Hindlimb muscle (tissue), 1 donor: ENCODE data around the gene ATP11A. TPM values are rescaled to one million over a fixed set of nuclear protein-coding genes. Genes with fewer than 3 reads are reported as not detected.

ENCODE experiments used
- DNase-seq: peaks from one replicate; pipeline ENCODE4 v3.0.0-alpha.2; 2013
- polyA plus RNA-seq: library from polyadenylated mRNA; unstranded; fragments of 120-200 nt; gene quantifications from one replicate; pipeline ENCODE4 v1.2.1, GENCODE V29; 2013; ENCODE audit not compliant: insufficient read length

The ATP11A gene
- polyA plus RNA-seq, 1 donor = 27.0 TPM

DNA sequence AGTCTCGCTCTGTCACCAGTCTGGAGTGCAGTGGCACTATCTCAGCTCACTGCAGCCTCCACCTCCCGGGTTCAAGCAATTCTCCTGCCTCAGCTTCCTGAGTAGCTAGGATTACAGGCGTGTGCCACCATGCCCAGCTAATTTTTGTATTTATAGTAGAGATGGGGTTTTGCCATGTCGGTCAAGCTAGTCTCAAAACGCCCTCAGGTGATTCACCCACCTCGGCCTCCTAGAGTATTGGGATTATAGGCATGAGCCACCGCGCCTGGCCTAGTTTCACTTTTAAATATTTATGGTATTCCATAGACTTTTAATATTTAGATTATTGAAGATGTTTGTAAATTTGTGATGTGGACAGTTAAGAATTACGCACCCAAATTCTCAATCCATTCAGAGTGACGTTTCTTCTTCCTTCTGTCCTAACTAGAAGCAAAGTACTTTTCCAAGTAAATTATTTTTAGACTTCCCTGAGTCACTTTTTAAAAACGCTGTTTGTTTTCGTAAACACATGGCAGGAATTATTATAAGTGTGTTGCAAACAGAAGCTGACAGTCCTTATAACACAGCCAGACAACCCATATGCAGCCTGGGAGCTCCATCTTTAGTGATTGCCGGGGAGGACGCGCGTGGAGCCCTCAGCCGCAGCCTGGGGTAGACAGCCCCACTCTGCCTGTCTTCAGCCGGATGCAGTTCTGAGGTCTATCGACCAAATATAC, 131.7 kb downstream of the ATP11A start:
- no peak for DNase-seq

GRCh38 chr13:112822851-112823250, 133.0 kb downstream of the ATP11A start:
- DNase-seq = no peak

DNA sequence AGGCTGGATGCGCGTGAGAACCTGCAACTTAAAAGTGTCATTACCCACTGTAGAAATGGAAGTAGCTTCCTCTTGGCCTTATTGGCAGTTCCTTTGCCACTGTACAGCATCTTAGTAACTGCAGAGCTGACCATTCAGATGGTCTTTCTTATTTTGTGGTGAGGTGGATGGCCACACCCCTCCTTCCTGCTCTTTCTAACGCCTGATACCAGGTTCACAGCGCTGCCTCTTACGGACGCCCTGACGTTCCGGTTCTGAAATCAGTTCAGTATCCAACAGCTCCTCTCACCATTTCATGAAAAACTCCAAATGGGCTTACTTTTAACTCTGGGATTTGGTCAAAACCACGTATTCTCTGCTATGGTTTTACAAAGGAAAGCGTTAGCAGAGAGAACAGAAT, 134.6 kb downstream of the ATP11A start:
- no peak for DNase-seq

DNA sequence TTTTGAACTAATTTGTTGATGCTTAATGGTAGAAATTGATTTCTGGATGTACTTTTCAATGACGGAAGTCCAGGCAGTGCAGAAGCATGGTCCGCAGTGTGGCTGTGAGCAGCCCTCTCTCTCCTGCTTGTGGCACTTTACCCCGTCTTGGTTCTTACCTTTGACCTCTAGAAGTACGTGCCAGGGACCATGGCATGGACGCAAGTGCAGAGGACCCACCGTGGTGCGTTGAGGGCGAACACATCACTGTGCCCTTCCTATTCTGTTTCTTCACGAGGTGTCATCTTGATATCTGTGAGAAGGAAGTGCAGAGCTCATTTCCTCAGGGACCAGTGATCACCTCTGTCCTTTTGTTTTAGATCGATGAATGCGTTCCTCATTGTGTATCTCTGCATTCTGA, 135.2 kb downstream of the ATP11A start:
- no peak for DNase-seq

- no peak for DNase-seq
Observed at GRCh38 chr13:112825875-112826274, 136.0 kb downstream of the ATP11A start.

DNA sequence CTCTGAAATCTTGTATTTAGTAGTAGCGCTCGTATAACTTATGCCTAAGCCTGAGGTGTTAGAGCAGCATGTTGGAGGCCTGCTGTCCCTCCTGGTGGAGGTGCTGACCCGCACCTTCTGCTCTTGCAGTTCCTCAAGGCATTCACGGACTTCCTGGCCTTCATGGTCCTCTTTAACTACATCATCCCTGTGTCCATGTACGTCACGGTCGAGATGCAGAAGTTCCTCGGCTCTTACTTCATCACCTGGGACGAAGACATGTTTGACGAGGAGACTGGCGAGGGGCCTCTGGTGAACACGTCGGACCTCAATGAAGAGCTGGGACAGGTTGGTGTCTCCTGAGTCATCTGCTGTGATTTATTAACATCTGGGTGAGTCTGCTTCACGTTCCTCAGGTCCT, 136.7 kb downstream of the ATP11A start:
- no peak for DNase-seq

DNA sequence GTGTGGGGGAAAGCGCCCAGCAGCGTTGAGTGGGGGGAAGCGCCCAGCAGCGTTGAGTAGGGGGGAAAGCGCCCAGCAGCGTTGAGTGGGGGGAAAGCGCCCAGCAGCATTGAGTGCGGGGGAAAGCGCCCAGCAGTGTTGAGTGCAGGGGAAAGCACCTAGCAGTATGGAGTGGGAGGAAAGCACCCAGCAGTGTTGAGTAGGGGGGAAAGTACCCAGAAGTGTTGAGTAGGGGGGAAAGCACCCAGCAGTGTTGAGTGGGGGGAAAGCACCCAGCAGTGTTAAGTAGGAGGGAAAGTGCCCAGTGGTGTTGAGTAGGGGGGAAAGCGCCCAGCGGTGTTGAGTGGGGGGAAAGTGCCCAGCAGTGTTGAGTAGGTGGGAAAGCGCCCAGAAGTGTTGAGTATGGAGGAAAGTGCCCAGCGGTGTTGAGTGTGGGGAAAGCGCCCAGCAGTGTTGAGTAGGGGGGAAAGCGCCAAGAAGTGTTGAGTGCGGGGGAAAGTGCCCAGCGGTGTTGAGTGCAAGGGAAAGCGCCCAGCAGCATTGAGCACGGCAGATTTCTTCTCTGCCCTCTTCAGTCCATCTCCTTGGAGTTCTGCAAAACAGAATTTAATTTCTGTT, 138.4 kb downstream of the ATP11A start:
- no peak for DNase-seq

GRCh38 chr13:112828756-112829155, 138.9 kb downstream of the ATP11A start:
- DNase-seq = no peak

DNA sequence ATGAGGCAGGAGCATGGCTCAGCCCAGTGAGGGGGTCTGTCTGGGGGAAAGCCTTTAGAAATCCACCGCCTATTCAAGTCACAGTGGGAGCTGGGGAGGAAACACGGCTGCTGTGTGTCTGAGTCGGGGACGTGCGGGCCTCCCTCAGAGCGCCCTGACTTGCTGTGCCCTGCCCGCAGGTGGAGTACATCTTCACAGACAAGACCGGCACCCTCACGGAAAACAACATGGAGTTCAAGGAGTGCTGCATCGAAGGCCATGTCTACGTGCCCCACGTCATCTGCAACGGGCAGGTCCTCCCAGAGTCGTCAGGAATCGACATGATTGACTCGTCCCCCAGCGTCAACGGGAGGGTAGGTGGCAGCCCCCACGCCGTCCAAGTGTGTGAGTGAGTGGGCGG, 141.4 kb downstream of the ATP11A start:
- no peak for DNase-seq

GRCh38 chr13:112831801-112832200, 142.0 kb downstream of the ATP11A start:
- no peak for DNase-seq

GRCh38 chr13:112832811-112833210, 143.0 kb downstream of the ATP11A start:
- DNase-seq = no peak

GRCh38 chr13:112833551-112834257, 143.9 kb downstream of the ATP11A start:
- DNase-seq = no peak

DNA sequence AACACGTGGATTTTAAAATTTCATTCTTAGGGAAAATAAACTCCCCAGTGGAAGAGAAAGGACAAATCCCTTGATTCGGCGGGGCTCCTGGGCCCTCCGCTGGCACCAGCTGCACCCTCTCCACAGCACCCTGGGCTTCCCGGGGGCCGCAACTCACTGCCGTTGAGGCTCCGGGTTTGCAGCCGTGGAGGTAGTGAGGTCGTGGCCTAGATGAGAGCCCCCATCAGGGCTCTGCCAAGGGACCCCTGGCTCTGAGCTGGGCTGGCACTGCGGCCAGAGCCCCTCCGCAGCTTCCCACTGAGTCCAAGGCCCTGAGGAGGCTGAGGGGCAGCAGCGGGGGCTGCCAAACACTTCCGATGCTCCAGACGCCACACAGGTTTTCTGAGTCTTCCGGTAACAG, 145.5 kb downstream of the ATP11A start:
- no peak for DNase-seq

- DNase-seq = no peak
Observed at GRCh38 chr13:112835796-112836195, 146.0 kb downstream of the ATP11A start.

- DNase-seq = no peak
Observed at GRCh38 chr13:112836940-112837339, 147.1 kb downstream of the ATP11A start.

DNA sequence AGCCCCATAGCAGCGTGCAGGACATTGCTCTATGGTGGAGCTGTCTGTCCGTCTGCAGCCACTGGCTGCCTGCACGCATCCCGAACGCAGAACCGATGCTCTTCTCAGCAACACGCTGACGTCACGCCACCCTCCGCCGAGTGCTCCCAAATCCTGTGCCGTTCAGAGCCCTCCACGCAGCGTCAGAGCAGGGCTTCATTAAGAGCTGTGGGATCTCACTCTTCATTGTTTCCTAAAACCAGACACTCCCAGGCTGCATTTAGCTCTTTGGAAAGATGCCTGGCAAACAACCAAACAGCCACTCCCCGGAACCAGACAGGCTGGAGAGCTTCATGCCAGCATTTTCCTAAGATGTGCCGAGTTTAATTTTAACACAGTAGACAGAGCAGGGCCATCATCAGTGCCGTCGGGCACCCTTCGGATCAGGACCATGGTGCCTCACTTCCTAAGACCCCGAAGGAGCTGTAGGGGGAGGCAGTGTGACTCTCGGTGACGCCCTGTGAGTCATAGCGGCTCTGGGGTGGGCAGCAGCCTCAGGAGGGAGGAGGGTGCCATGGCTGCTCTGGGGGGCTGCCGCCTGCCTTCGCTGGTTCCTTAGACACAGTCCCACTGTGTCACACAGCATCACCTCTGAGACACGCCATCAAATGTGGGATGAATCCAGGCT, 147.7 kb downstream of the ATP11A start:
- no peak for DNase-seq

DNA sequence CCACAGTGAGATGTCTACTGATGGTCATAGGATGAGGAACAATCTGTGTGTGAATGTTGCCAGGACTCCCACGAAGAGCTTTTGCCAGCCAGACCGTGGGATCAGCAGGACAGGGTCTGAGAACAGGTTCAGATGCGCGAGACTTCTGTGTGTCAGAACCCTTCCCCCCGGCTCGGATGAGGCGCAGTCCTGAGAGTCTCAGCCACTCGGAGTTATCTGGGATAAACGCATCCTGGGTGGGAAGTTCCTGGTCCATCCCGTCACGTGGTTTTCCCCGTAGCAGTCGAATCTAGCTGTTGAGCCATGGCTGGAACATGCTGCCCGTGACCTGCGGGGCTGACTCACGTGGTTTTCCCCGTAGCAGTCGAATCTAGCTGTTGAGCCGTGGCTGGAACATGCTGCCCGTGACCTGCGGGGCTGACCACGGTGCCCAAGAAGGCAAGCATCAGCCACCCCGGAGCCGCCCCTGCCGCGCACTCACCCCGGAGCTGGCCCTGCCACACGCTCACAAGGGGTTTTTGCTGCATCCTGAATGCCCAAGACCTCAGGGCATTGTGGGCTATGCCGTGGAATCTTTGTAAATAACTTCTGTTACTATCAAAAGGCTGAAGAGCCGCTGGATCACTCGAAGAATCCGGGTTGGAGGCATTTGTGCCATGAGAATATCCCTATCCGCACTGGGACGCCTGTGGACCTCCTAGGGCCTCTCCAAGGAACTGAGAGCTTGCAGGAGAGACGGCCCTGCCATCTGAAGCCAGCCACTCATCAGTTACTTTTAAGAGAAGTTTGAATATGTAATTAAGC, 148.4 kb downstream of the ATP11A start:
- DNase-seq = no peak

DNA sequence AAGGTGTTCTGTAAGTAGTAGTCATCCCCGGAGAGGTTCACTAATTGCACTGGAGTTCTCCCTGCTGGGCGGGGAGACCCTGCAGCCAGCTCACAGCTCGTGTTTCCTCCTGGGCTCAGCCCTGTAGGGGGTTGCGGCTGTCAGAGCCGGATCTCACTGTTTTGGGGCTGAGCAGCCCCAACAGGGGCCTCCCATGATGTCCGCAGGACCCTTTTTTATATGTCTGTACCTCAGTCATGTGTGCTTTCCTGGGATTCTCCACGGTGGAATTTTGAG, 148.9 kb downstream of the ATP11A start:
- no peak for DNase-seq

- no peak for DNase-seq
Observed at GRCh38 chr13:112839356-112840105, 149.7 kb downstream of the ATP11A start.

DNA sequence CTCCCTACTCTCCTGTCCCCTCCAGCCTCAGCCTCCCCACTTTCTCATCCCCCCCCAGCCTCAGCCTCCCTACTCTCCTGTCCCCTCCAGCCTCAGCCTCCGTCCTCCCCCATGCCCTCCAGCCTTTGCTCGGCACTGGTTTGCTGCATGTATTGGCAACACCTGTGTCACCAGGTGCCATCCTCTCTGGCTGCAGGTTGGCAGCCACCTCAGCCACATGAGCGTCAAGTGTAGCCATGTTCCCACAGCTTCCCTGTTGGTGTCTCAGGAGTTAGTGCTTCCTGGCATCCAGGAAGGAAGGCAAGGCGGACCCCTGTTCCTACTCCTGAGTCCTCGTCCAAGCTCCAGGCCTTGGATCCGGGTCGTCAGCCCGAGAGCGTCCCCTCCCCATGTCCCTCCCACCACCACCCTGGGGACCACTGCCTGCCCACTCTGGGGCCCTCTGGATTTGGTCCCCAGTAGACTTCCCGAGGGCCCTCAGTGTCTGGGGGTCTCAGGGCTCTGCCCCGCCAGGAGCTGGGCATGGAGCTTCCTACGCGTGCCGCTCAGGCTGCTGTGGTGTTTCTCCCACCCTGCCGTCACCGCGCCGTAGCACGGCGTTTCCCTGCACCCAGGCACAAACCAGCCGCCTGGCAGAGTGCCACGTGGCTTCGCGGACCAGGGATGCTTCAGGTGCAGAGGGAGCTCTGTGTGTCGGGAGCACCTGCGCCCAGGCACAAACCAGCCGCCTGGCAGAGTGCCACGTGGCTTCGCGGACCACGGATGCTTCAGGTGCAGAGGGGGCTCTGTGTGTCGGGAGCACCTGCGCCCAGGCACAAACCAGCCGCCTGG, 150.8 kb downstream of the ATP11A start:
- no peak for DNase-seq
